NK-92 treated with Interleukin-12 subunit alpha and Interleukin-12 subunit beta, amount 100 ng/mL, for 24 hours (cell line): ENCODE measurements around the gene TGFBR3L.
"Not testable (repeated sequence)": the region's sequence is repeated elsewhere in the genome, so short reads cannot be mapped to it uniquely, and the experiment has no call there.

Experiments
- DNase-seq: peaks from one replicate; lab custom pipeline; 2025; lab: John Stamatoyannopoulos, UW

Gene TGFBR3L

GRCh38 chr19:7917267-7918061 is 2.8 kb downstream of the TGFBR3L start:
- DNase-seq, result no peak

GRCh38 chr19:7918062-7918614 is 3.5 kb downstream of the TGFBR3L start:
- not testable (repeated sequence) for DNase-seq

GRCh38 chr19:7918615-7919421 is 4.2 kb downstream of the TGFBR3L start:
- no peak for DNase-seq

- DNase-seq, result peak; percentile 92
Observed at GRCh38 chr19:7919610-7920518, 5.2 kb downstream of the TGFBR3L start, which contains the start of gene SNAPC2. Gene SNAPC2, plus strand, starts transcription at chr19:7920338. Its CDS starts 29 bp downstream, at chr19:7920367.

GRCh38 chr19:7920519-7921301 is 6.1 kb downstream of the TGFBR3L start:
- peak; percentile 100 for DNase-seq

- no peak for DNase-seq
Observed at GRCh38 chr19:7921302-7921966, 6.8 kb downstream of the TGFBR3L start.

- no peak for DNase-seq
Observed at GRCh38 chr19:7921967-7922835, 7.6 kb downstream of the TGFBR3L start.

- no peak for DNase-seq
Observed at GRCh38 chr19:7922836-7923195, 8.2 kb downstream of the TGFBR3L start.

- DNase-seq, result no peak
Observed at GRCh38 chr19:7923295-7924191, 8.9 kb downstream of the TGFBR3L start.

GRCh38 chr19:7924241-7924640 is 9.6 kb downstream of the TGFBR3L start:
- DNase-seq, result no peak

- DNase-seq, result no peak
Observed at GRCh38 chr19:7924651-7925170, 10.1 kb downstream of the TGFBR3L start.

GRCh38 chr19:7925171-7925851 is 10.7 kb downstream of the TGFBR3L start:
- DNase-seq, result no peak

- no peak for DNase-seq
Observed at GRCh38 chr19:7926021-7926726, 11.5 kb downstream of the TGFBR3L start, which contains the start of gene CTXN1. Gene CTXN1, minus strand, starts transcription at chr19:7926135. Its CDS starts 597 bp downstream, at chr19:7925538.

- DNase-seq, result no peak
Observed at GRCh38 chr19:7926727-7927604, 12.3 kb downstream of the TGFBR3L start.

GRCh38 chr19:7927605-7928333 is 13.1 kb downstream of the TGFBR3L start:
- DNase-seq, result no peak
